GM19395 (cell line): Measurements from ENCODE around the gene HJV.

Experiments used
- ATAC-seq: cut with Tn5 transposase; IDR thresholded peaks from one replicate; pipeline ENCODE4 v1.9.1; 2021; ENCODE audit warnings: mild to moderate bottlenecking, moderate library complexity; ENCODE audit not compliant: unreplicated experiment

Gene HJV

DNA sequence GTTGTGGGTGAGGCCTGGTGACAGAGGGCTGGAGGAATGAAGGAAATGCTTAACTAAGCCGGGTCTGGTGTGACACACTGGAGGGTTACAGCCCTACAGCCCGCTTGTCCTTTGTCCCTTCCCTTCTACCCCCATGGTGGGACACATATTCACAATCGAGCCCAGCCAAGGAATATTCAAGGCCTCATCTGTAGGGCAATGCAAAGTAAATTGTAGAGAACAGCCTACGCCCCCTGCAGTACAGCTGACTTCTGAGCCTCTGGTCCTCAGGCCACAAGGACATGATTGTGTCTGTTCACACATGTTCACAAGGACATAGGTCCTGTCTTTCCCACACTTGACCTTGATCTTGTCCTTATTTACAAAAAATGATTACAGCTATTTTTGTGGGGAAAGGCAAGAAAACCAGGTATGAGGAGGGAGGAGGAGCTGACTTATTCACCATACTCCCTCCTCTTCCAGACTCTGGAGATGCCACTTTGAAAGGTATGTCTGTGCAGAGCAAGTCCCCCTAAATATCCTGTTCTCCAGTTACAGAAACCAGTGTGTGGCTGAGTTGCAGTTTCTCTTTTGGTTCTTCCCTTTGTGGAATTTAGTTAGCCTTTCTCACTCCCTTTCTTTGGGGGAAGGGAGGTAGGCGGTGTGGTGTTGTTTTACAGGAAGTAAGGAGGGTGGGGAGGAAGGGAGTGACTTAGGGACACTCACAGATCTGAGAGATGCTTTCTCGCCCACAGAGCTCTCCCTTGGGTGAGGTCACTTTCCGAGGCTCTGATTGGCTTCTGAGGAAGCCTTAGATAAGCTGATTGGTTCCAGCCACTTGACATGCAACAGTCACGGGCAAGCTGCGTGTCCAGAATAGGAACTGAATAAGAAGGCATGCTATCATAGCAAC, 42.4 kb downstream of the HJV start:
- peak; percentile 95 for ATAC-seq

DNA sequence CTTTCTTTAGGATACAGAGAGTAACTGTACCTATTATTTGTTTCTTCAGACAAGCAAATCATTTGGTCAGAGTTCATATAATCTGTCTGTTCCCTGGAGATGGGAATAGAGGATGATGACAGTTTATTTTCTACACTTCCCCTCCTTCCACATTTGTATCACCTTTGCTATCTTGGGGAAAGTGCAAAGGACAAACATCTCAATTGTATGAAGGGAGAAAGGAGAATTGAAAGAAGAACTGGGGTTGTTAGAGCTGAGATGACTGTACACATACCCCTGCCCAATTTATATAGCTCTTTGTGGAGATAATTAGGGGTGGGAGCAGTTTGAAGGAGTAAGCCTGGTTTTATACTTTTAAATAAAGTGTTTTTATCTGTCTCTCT, 43.1 kb downstream of the HJV start:
- no peak for ATAC-seq

GRCh38 chr1:145977486-145978470, 43.8 kb downstream of the HJV start:
- ATAC-seq, result no peak

DNA sequence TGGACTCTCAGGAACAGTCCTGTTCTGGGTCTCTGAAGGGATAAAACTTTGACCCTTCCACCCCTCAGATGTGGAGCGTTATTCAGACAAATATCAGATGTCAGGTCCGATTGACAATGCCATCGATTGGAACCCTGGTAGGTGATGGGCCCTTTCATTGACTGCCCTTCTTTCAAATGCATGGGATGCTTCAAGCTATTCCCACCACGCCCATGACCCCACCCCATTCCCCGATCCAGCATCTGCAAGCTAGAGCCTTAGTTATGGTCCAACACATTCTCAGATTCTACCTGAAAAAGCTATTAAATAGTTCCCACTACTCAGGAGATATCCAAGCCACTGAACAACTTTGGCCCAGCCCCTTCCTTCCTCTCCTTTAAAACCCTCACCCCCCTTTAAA, 44.5 kb downstream of the HJV start:
- ATAC-seq, result no peak

- ATAC-seq, result no peak
These were observed 46.3 kb downstream of the HJV start for GRCh38 chr1:145975216-145975615.

DNA sequence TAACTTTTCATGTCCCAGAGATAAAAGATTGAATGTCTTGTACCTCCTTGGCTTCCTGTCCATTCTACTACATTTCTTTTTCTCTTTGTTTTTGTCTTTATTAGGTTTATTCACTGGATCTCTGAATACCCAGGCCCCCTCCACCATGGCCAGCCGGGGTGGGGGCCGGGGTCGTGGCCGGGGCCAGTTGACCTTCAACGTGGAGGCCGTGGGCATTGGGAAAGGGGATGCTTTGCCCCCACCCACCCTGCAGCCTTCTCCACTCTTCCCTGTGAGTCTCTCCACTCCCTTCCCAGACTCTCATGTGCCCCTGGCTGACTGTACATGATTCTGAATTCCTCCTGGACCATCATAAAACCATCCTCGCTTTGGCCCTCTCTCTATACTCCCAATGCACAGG, 46.8 kb downstream of the HJV start:
- no peak for ATAC-seq

GRCh38 chr1:145972580-145972979, 49.0 kb downstream of the HJV start:
- no peak for ATAC-seq
